ENCODE data around the gene IFT27.
"Not testable (repeated sequence)": the region's sequence is repeated elsewhere in the genome, so short reads cannot be mapped to it uniquely, and the experiment has no call there.

The IFT27 gene

DNA sequence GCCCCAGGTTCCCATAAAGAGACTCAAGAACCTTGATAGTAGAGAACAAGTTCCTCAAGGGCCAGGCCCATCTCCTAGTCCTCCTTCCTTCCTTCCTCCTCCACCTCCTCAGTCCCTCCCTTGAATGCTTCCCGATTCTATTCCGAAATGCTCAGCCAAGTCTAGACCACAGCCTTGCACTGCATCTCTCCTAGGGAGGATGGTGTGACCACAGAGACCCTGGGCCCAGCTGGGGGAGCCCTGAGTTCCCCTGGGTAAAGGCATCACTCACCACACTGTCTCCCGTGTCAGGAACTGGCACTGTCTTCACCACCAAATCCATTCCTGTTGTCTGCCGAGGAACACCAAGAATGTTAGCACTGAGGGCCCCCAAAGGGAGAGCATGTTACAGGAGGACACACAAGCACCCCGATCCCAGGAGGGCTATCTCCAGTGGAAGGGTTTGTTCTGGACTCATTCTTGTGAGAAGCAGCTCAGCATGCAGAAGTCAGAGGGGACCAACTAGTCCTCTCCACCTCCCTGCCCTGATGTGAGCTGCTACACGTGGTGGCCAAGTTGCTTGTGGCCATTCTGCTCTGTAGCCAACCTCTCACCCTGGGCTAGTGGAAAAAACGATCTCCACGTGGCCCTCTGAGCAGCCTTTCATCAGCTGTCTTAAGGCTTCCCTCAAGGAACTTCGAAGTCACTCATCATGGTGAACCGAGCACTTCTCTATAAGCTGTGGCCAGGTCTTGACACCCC is 8.7 kb downstream of the IFT27 start:
- no peak for DNase-seq (ENCODE audit: extremely low spot score, insufficient read length, low read depth)
- FAIRE-seq = no peak

DNA sequence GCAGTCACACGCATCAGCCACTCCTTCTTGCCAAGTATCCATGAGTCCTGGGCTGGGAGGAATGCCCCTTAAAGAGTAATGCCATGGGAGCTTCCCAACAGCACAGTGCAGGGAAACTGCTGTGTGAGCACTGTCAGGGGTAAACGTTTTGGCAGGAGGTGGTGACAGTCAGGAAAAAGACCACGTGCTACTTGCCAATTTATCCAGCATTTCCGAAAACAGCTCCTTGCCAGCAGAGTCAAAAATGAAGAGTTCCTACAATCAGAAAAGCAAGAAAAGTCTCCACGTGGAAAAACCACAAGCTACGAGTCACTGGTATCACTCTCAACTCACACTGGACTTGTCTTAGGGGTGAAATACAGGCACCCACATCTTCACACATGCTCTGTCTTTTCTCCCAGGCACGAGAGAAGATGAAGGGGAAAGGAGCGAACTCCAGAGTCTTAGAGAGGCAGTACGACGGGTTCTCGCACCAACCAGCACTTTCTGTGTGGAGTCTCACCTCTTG is 9.9 kb downstream of the IFT27 start:
- DNase-seq (ENCODE audit: extremely low spot score, insufficient read length, low read depth) (no peak), FAIRE-seq (no peak)

DNA sequence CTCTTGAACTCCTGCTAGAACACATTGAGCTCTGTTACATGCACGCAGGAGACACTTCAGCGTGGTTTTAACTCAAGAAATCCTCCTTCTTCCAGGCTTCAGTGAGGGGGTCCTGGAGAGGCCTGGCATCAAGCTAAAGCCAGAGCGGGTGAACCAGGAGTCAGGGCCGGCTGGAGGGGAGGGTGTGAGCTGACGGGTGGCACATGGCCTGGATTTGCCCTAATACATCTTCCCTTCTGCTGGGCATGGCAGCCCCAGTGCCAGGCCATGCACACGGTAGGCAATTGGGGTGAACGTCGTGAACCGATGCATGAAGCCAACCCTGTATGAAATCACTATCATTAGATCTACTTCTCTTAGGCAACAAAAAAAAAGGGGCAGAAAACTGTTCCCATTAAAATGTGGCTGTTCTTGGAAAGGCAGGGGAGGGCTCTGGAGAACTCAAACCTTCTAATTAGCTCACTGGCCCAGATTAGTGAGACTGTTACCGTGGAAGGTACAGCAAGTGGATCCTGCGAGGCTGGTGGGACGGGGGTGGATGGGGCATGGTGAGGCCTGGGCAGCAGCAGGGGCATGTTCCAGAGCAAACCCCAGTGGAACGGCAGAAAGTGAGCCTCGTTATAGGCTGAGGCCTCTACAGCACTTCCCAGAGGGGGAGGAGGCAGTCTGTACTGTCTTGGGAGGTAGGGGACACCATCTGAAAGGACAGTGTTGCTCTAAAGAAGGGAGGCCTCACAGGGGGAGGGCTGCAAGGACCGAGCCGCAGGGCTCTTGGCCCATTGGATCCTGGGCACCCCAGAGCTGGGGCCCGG is 10.6 kb downstream of the IFT27 start:
- no peak for DNase-seq (ENCODE audit: extremely low spot score, insufficient read length, low read depth)
- FAIRE-seq = no peak

DNA sequence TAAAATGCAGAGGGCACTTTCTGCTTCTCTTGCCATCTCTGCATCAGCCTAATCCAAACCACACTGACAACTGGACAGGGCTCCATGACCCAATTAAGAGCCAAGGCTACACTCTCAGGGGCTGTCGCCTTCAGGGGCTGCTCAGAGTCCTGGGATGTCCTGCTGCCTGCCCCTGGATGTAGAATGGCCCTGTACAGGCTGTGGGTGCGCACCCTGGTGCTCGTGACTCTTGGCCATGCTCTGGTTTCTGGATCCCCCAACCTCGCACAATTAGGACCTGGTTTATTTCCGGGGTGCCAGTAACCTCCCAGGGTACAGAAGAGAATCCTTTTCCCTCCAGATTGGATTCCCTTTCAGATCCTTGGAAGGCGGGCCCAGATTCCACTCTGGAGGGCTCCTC is 11.3 kb downstream of the IFT27 start:
- DNase-seq (ENCODE audit: extremely low spot score, insufficient read length, low read depth) (no peak), FAIRE-seq (no peak)

DNA sequence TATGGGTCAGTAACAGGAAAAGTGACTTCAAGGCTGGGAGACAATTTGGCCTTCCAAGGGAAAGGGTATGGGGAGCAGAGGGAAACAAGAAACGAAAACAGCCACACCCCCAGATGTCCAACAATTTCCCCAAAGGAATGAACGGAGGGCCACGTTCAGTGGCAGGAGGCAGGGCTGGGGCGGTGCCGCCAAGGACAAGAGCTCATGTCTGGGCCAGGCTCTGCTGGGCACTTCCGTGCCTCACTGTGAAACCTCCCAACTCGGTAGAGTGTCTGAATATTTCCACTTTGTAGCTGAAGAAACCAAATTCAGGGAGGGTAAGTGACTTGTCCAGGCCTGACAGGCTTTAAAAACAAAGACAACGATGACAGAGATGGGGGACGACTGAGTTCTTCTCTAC is 11.9 kb downstream of the IFT27 start:
- DNase-seq (ENCODE audit: extremely low spot score, insufficient read length, low read depth) (no peak), FAIRE-seq (no peak)

DNA sequence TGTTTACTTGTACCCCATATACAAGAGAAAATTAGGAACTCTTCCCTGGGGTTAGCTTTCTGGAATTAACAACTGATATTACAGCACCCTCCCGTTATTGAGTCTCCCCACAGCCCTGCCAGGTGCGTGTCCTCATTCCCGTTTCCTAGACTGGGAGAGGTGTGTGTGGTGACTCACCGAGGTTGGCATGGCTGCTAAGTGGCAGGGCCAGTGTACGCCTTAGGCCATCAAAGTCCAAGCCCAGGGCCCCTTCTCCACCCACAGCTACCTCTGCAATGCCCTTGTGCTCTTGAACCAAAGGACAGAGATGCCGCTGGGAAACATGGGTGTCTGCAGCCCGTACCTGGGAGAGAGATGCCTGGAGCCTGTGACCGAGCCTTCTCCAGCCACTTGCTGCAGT is 12.3 kb downstream of the IFT27 start:
- FAIRE-seq = no peak
- no peak for DNase-seq (ENCODE audit: extremely low spot score, insufficient read length, low read depth)

DNA sequence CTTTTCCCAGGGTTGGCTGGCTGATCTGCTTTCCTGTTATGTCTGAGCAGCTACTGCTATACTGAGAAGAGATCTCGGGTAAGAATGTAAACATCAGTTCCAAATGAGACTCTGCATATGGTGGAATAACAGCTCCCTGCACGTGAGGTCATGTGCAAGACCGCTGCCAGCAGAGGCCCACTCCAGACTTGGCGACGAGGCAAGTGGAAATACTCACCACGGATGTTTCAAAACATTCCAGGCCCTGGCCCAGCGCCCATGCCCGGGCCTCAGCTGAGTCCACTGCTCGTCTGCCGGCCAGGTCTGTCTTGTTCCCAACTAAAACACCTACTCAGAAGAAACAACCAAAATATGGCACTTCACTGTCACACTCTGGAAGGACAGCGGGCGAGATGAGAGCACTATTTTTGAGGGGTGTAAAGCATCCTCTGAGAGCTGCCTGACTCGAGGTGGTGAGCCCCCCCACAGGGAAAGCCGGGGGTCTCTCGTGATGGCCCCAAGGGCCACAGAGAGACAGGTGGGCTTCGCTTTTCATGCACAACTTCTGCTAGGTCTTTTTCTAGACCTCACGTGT is 13.1 kb downstream of the IFT27 start:
- FAIRE-seq (no peak), DNase-seq (ENCODE audit: extremely low spot score, insufficient read length, low read depth) (no peak)

DNA sequence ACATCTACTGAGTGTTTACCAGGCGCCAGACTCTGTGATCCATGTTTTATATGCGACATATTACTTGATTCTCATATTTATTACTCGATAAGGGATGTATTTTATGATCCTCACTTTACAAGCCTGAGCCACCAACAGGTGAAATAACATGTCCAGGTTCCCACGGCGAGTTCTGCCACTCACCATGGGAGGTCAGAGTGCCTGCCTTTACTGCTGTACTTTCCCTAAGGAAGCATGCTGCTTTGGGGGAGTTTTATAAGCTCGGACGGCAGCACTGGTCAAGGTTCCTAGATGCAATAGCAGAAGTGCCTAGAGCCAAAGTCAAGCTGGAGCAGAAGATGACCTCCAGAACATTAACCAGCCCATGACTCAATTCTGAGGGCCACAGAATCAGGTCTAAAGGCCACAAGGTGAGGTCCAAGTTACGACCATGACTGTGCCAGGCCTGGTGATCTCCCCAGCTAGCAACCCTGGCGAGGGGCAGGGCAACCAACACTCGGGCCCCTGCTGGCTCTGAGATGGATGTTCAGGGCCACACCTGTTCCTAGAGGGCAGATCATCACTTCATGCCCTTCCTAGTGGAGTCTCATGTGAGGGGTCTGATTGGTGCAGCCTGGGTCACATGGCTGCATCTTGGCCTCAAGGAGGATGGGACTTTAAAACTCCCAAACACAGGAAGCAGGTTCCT is 14.2 kb downstream of the IFT27 start:
- DNase-seq (ENCODE audit: extremely low spot score, insufficient read length, low read depth) = no peak
- FAIRE-seq = no peak

DNA sequence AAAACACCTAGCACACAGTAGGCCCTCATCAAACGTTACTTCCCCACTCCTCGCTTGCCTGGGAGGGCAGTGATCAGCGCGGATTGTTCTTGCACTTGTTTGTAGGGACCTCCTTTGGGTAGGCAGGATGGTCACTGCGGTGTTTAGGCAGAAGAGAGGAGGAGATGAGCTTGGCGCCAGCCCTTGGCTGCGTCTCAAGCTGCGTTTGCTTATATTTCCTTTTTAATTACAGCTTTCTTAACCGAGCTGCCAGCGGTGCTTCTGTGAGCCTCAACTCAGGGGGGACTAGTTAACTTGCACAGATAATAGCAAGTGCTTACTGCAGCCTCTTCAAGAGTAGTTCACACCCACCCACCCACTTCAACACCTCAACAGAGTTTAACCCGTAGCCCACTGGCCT is 15.1 kb downstream of the IFT27 start:
- no peak for FAIRE-seq

DNA sequence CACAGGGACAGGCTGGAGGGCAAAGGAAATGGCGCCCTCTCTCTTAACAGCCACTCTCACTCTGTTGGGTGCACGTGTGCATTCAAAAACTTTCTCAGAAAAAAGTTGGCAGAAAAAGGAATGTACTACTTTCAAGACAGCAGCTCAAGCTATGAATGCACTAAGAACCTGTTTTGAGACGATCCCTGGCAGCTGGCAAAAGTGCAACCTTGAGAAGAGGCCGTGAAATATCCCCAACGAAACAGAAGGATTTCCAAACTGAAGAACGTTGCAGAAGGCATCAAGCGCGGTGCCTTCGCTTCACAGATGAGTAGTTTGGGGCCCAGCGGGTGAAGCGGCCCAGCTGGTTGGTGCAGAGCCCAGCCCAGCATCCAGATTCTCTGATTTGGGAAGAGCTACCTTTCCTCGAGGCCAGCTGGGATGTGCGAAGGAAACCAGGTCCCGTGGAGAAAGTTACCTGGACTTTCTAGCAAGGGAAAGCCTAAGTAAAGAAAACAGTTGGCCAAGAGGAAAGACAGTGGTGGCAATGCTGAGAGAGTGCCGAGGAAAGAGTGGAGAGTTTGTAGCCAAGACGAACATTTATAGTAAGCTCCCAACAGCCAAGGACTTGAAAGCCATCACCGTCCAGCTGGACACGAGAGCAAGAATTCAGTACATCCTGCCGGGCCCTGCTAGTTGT is 16.3 kb downstream of the IFT27 start:
- DNase-seq (ENCODE audit: extremely low spot score, insufficient read length, low read depth) (no peak), FAIRE-seq (no peak)

More for the DNA sequence above, 15.1 kb downstream of the IFT27 start:
- no peak for DNase-seq (ENCODE audit: extremely low spot score, insufficient read length, low read depth)

DNA sequence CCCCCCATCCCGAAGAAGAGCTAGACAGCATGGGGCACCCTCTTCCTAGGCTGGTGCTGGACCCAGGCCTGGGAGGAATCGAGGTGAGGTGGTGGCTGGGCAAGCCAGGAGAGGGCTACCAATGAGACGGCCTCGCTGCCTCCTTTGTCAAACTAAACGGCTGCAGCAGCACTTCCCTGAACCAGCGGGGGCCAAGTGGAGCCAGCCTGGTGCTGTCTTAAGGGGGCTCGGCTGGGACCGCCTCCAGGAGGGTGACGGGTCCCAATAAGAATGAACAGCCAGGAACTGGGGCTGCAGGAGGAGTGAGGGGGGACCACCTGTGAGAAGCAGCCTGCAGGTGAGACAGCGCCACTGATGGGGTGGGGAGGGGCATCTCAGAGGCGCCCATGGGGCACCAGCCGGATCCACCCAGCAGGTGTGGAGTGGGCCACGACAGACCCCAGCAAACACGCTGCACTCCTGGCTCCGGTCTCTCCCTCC is 17.1 kb downstream of the IFT27 start:
- FAIRE-seq = no peak

DNA sequence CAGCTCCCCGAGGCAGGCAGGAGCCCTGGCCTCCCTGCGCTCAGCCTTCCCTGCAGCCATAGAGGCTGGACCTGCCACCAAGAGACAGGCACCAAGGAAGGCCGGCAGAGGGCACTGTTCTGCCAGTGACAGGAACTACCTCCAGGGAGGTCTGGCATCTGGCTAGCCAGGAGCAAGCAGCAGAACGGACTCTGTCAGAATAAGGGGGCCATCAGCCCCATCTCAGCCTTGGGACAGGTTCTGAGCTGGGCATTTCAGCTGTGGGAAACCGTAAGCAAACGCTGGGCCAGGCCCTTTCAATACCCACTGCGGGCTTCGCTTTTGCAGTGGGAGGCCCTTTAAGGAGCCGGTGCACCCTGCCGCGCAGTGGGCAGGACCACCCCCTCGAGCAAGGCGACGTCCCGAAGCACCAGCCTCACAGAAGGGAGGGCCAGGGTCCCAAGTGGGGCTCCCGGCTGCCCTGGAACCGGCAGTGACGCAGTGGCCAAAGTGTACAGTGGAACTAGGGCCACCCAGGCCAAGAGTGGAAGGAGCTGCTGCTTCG is 18.2 kb downstream of the IFT27 start:
- FAIRE-seq (peak; percentile 89), DNase-seq (ENCODE audit: extremely low spot score, insufficient read length, low read depth) (peak; percentile 62)

More for the DNA sequence above, 17.1 kb downstream of the IFT27 start:
- no peak for DNase-seq (ENCODE audit: extremely low spot score, insufficient read length, low read depth)

DNA sequence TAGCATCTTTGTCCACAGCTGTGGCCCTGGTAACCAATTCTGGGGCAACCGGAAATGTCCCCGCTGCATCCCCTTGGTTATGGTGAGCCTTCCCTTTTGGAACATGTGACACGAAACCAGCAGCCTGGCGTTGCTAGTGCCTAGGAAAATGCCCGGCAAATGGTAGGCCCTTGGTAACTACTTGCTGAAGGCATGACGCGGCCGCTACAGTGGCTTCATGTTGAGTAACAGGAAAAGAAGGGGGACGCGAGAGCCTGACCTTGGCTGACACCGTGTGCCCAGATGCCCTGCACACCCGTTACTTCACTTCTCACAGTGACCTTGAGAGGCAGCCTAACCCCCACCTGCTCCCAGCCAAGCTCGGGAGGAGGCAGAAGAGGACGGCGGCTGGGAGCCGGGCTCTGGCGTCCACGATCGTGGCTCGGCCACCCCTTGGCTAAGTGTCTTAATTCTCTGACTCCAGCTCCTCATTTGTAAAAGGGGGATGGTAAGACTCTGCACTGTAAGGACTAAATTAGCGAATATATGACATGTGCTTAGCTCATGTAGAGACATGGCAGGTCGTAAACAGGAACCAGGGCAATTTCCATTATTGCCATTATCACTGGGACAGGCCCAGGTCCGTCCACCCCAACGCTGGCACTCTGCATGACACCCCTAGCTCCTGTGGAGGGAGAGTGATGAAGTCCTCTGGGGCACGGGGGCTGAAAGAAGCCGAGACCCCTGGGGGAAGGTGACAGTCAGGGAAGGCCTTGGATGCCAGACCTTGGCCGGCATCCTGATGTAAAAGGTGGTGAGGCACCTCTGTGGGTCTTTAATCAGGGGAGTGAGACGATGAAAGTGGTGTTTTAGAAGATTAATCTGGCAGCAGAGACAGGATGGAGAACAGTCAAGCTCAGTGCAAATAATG is 18.9 kb downstream of the IFT27 start:
- no peak for DNase-seq (ENCODE audit: extremely low spot score, insufficient read length, low read depth)
- no peak for FAIRE-seq

DNA sequence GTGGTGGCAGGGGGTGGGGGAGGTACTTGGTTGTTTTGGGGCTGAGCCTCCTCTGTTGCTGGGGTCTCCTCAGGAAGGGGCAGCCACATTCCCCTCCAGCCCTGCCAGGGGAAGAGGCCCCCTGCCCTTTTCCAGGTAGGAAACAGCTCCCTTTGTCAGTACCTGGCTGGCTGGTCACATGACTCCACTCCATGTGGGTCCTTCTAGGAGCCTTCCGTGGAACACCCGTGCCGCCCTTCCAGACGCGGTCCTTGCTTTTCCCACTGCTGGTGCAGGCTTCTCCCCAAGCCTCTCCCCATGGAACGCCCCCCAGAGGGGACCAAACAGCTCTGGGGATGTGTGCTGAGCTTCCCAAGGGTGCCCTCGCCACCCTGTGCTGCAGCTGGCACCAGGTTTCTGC is 19.9 kb downstream of the IFT27 start:
- DNase-seq (ENCODE audit: extremely low spot score, insufficient read length, low read depth) = no peak
- no peak for FAIRE-seq

DNA sequence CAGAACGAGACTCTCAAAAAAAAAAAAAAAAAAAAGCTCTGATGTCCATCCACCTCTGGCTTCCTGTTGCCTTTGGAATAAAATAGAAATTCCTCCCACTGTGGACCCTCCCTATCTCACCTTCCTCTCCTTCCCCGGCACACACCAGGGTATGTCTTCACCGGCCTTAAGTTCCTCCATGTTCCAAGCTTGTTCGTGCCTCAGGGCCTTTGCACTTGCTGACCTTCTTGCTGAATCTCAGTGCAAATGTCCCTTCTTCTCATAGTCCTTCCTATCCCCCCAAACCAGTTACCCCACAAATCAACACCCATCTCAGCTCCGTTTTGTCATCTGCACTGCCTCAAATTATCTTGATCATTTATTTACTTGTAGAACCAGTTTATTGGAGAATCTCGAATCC is 20.6 kb downstream of the IFT27 start:
- DNase-seq (ENCODE audit: extremely low spot score, insufficient read length, low read depth) (no peak), FAIRE-seq (no peak)

DNA sequence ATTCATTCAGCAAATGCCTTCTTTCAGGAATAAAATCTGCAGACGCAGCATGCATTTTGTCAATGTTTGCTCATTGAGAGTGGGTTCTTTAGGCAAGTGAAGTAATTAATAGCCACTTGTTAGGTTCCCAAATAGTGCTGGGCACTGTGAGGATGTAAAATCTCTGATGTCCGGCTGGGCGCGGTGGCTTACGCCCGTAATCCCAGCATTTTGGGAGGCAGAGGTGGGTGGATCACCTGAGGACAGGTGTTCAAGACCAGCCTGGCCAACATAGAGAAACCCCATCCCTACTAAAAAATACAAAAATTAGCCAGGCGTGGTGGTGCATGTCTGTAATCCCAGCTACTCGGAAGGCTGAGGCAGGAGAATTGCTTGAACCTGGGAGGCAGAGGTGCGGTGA is 21.0 kb downstream of the IFT27 start:
- not testable (repeated sequence) for FAIRE-seq; DNase-seq (ENCODE audit: extremely low spot score, insufficient read length, low read depth)

DNA sequence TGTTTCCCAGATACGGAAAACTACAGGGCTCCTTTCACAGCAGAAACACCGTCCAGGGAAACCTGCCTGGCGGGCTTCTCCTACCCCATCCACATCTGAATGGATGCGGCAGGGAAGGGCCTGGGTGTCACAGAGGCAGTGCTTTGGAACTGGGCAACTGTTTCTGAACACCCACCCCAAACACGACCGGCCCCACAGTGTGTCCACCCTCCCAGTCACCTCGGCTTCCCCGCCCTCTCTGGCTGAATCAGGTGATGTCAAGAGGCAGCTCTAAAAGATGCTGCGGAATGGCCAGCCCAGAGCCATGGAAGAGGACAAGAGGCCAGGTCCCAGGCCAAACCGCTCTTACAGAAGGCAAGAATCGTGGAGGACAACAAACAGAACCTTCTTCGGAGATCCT is 22.0 kb downstream of the IFT27 start:
- no peak for FAIRE-seq
- DNase-seq (ENCODE audit: extremely low spot score, insufficient read length, low read depth) = no peak

DNA sequence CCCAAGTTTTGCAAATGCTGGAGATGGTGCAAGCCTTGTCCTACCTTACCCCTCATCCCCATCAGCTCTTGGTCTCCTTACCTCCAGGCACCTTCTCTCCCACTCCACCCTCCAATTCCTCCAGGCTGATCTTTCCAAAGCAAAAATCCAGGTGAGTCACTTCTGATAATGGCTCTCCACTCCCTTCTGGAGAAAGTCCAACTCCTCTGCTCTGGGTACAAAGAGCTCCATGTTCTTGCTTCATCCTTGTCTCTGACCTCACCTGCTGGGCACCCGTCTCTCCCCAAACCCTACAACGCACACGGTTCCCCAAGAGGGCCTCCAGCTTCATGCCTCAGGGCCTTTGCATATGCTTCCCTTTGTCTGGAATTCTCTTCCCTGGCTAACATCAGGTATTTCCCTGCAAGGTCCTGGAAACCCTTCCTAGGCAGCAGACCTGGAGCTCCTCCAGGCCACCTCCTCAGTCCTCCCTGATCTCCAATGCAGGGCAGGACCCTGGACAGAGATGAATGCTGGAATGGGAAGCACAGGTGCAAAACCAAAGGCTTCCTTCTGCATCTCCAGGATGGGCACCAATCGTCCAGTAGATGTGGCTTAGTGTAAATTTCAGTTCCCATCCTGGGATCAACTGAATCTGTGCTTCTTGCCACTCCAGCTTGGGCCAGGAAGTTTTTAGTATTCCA is 22.7 kb downstream of the IFT27 start:
- no peak for FAIRE-seq
- DNase-seq (ENCODE audit: extremely low spot score, insufficient read length, low read depth) = no peak
